GM19035 (cell line): ENCODE measurements around the gene ADGRA1.

ENCODE experiments used
- ATAC-seq: cut with Tn5 transposase; IDR thresholded peaks from one replicate; pipeline ENCODE4 v1.9.1; 2021; ENCODE audit not compliant: unreplicated experiment

The ADGRA1 gene

GRCh38 chr10:133075346-133076137, 12.2 kb upstream of the ADGRA1 start:
- ATAC-seq = no peak

DNA sequence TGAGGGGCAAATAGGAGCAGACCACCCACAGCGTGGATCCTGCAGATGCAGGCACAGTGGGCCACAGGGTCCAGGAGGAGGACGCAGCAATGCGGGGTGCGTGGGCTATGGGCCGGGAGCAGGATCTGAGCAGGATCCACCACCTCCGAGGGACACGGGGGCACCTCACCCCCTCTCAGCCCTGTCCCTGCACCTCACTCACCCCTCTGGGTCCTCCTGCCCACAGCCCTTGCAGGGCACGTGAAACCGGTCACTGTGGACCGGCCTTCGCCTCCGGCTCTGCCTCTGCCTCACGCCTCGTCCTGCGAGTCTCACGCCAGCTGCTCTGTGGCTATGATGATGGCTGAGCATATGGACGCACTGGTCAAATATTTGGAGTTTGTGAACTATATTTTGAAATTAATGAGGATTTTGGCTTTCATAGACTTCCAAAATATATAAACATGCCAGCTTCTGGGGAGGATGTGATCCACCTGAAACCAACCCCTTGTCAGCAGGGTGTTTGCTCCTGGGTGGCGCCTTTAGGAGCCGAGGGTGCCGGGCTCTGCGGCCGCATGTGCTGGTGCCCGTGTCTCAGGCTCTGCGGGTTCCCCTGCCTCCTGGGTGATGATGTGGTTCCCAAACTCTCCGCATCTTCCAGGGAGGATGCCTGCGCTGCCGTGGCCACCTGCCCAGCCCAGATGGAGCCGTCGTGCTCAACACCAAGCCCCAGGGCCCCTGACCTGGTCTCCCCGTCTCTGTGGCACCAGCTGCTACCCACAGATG, 11.3 kb upstream of the ADGRA1 start:
- no peak for ATAC-seq

DNA sequence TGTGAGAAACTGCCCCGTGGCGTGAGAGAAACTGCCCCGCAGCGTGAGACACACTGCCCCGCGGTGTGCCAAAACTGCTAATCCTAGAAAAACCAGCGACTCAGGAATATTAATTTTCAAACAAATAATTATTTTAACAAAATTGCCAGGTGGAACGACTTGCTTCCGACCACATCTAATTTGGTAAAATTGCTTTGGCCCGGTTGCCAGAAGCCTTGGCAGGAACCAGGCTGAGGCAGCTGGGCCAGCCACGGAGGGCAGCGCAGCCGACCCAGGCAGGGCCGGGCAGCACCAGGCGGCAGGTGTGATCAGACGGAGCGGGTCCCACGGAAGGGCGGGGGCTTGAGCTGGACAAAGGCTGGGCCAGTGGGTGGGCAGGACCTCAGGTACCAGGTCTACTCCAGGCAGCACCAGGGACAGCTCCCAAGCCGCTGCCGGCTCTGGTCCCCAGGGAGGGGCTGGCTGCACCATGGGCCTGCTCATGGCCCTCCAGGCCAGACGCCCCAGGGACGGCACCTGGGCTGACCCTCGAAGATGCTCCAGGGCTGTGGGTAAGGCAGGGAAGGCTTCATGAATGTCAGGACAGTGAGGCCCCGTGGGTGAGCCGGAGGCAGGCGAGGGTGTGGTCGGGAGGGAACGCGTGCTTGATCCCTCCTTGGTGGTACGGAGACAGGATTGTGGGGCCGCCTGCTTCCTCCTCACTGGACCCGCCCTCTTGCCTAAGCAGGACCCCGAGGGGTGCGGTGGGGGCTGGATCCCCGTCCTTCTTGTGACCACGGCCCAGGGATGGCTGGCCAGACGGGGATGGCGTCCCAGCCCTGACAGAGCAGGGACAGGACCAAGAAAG, 7.7 kb upstream of the ADGRA1 start:
- no peak for ATAC-seq

GRCh38 chr10:133080683-133081040, 7.1 kb upstream of the ADGRA1 start:
- ATAC-seq = no peak

DNA sequence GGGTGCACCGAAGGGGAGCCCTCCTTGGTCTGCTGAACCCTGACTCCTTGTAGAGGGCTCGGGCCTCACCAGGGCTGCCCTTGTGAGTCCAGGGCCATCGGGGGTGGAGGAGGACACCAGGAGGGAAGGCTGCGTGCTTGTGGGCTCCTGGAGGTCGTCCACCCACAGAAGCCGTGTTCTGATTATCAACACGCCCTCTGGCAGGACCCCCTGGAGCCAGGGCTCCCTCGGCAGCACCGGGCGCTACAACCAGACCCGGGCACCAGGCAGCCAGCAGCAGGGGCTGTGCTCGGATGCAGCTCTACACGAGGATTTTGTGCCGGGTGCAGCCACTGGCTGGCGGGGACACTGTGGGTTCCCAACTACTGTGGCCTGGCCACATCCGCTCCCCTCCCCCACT, 6.1 kb upstream of the ADGRA1 start:
- no peak for ATAC-seq

- ATAC-seq = no peak
Observed at GRCh38 chr10:133082685-133083421, 4.9 kb upstream of the ADGRA1 start.

DNA sequence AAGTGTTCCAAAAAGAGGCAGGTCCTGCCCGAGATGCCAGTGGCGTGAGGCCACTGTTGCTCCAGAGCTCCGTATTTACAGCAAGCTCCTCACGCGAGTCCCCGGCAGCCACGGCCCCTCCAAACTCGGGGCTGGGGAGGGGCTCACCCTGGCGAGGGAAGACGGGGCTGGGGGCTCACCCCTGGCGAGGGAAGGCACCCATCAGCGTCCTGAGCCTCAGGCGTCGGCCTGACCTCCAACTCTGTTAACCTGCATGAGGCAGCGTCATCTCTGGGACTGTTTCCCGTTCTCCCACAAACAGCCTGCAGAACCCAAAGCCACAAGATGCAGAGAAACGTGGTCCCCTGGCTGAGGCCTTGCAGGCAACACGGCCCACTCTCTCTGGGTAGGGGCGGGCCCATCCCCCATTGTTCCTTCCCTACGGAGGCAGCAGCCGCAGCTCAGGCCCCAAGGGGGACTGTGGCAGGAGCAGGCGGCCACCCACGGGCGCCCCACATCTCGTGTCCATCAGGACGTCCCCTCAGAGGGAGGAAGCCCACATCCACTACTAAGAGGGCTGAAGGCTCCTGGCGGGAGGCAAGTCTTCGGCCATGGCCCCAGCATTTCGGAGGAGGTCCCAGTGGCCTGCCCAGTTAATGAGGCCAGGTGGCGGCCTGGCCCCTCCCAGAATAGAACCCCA, 4.2 kb upstream of the ADGRA1 start:
- no peak for ATAC-seq

- ATAC-seq = no peak
Observed at GRCh38 chr10:133084491-133084890, 3.2 kb upstream of the ADGRA1 start.

- no peak for ATAC-seq
Observed at GRCh38 chr10:133085251-133086125, 2.2 kb upstream of the ADGRA1 start.

- ATAC-seq = no peak
Observed at GRCh38 chr10:133086247-133086646, 1.5 kb upstream of the ADGRA1 start.

GRCh38 chr10:133087045-133087678, 562 bp upstream of the ADGRA1 start:
- no peak for ATAC-seq

GRCh38 chr10:133088179-133088955, 643 bp downstream of the ADGRA1 start:
- no peak for ATAC-seq

DNA sequence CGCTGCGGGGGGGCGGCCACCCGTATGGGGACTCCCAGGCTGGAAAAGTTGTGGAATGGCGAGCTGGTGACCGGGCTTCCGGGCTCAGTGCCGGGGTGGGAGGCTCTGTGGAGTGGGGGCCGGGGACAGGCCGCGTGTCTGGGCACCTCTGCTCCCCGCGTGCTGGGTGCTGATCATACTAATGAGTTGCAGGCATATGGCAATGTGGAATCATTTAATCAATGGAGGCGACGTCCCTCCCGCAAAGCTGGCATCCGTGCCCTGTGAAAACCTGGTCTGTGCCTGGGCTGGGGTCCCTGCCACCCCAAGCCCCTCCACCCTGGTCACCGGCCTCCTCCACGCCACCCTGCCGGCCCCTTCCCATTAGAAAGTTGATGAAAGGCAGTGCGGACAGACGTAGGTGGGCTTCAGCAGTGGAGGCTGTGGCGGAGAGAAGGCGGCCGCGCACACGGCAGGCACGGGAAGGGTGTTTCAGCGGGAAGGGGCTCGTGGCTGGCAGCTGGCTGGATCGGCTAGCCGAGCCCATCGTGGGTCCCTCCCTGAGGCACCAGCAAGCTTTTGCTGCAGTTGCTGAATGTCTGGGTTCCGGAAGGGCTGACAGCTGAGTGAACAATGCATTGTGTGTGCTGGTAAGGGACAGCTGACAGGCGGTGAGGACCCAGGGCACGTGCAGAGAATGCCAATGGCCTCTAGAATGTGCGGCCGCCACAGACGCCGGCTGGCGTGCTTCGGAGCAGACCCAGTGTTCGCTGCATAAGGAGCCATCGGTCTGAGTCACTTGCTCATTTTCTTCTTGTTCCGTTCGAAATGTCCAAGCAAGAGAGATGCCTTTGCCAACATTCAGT, 1.5 kb downstream of the ADGRA1 start:
- ATAC-seq = no peak

DNA sequence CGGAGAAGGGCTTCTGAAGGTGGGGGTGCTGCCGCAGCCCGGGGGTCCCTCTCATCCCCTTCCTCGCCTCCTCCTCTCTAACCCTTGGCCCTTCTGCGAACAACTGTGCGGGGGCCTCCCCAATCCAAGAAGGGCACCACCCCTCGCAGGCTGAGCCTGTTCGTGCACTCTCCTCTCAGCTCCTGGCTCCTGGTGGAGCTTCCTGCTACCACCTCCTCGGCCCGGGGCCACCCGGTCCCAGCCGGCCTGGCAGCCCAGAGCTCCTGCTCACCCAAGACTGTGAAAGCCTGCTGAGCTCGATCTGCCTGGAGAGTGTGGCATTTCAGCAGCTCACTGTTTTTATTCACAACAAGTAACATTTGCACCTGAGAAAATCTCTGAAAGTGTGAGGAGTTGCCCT, 2.4 kb downstream of the ADGRA1 start:
- no peak for ATAC-seq

- no peak for ATAC-seq
Observed at GRCh38 chr10:133090654-133091053, 2.9 kb downstream of the ADGRA1 start.

DNA sequence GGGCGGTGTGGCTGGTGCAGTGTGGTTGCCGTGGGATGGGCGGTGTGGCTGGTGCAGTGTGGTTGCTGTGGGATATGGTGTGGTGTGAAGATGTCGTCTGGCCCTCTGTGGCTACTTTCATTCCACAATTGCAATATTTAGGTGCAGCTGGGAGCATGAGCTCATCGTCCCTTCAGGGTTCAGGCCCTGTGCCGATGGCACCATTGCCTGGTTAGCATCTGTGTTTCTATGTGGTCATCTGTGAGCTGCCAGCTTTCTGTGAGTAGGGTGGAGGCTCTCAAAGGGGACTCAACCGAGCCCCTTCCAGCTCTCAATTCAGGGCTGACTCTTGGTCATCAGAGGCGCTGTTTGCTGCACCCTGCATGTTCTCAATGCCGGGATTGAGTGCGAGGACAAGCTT, 3.6 kb downstream of the ADGRA1 start:
- ATAC-seq = no peak

GRCh38 chr10:133093291-133093690, 5.6 kb downstream of the ADGRA1 start:
- no peak for ATAC-seq
